GM21825 (cell line): ENCODE data around the gene BDKRB1.

Source experiments
- ATAC-seq: cut with Tn5 transposase; IDR thresholded peaks from one replicate; pipeline ENCODE4 v1.9.1; 2021; ENCODE audit warnings: mild to moderate bottlenecking, moderate library complexity; ENCODE audit not compliant: unreplicated experiment

The BDKRB1 gene

DNA sequence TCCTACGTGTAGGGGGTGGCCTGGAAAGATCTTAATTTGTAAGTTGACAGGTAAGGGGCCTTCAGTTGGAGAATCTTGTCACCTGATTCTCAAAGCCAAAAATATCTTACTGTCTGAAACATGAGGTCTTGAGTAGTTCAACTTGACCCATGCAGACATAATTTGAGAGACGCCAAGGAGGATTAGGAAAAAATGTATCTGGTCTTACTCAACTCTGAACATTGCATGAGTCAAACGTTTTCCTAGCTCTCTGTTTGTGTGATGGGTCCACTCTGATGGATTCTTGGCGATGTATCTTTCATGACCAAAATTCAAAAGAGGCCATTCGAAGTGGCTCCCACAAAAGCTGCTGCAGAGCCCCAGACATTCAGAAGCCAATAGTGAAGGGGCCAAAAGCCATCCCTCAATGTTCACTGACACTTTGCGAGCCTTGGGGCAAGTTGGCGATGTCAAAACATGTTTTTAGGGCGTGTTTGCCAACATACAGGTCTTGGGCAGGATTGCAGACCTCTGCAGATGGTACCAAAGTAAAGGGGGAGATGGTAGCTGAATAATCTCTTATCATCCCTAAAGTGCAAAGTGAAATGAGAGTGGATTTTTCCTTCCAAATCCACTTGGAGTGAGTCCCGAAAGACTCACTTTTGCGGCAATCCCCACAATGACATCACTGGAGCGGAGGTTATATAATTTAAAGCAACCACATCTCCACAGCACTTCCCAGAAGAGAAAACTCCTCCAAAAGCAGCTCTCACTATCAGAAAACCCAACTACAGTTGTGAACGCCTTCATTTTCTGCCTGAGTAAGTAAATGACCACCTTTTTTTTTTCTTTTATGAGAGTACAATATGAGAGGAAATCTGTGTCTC is at the start of gene BDKRB1:
TSS of gene BDKRB1 (plus strand) at position 710 of the 866 bp plus-strand sequence. CDS start 7,473 bp downstream, outside the sequence.
- ATAC-seq: no peak

DNA sequence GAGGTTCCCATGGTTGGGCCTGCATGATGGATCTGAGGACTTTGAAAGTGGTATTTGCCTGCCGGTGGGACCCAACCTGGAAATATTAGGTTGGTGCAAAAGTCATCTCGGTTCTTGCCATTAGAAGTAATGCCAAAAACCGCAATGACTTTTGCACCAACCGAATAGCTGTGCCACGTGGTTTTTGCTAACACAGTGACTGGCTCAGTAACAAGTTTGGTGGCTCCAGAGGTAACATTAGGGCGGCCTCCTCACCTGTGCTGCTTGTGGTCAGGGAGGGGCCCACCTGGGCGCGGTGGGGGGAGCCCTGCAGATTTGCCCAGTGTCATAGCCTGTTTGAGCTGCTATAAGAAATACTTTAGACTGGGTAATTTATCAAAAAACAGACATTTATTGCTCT is 49.5 kb upstream of the BDKRB1 start:
- ATAC-seq: no peak

DNA sequence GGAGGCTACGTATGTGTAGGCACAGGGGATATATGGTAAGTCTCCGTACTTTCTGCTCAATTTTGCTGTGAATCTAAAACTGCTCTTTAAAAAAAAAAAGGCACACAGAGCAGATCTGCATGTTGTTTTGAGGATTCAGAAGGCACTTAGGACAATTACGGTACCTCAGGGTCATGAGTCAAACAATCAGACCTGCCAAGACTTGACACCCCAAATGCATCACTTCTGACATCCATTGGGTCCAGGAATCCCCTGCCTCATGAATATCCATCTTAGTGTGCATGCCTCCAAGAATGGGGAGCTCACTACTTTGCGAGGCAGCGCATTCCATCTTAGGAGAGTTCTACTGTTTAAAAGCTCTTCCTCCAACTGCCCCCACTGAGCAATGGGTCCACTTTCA is 48.3 kb upstream of the BDKRB1 start:
- ATAC-seq: no peak

DNA sequence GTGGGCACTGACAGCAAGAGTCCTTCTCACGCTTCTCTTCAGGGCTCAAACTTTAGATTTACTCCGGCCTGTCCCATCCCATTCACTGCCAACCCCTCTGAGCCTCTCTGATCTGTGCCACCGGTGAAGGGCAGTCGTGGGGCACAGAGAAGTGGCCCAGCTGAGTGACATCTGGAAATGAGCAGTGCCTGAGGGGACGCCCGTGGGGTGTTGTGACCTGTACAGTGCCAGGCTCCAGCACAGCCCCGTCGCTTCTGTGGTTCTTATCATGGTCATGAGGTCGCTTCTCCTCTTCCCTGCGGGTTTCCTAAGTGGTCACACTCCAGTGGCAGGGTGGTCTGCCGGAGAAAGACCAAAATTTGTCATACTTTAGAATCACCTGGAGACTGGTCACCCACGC is 47.3 kb upstream of the BDKRB1 start:
- no peak for ATAC-seq

DNA sequence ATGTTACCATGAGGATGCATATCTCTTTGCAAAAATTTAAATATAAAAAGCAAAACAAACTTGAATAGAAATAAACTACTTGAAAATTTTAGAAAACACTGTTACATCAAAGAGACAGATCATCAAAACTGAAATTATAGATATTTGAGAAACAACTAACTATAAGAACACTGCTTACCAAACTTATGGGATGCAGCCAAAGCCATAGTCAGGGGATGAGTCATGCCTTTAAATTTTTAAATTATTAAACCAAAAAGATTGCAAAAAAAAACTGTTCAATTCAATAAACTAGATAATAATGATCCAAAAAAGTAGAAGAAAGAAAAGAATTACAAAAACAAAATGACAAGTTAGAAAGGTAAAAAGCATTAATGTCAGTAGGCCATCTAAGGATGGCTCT is 43.9 kb upstream of the BDKRB1 start:
- no peak for ATAC-seq

DNA sequence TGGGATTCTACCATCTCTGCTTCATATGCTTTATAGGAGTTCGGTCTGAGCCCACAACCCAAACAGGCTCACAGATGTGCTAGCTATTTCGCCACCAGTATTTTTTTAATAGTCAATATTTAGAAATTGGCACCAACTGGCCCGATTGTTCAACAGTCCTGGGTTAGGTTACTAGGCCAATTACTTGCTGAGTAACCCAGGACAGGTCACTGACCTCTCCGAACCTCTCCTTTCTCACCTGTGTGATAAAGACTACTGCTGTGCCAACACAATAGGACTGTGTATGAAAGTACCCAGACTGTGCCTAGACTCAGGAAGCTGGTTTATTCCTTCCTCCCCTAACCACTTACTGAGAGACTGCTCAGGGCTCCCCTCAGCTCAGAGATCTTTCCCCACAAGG is 43.1 kb upstream of the BDKRB1 start:
- no peak for ATAC-seq

DNA sequence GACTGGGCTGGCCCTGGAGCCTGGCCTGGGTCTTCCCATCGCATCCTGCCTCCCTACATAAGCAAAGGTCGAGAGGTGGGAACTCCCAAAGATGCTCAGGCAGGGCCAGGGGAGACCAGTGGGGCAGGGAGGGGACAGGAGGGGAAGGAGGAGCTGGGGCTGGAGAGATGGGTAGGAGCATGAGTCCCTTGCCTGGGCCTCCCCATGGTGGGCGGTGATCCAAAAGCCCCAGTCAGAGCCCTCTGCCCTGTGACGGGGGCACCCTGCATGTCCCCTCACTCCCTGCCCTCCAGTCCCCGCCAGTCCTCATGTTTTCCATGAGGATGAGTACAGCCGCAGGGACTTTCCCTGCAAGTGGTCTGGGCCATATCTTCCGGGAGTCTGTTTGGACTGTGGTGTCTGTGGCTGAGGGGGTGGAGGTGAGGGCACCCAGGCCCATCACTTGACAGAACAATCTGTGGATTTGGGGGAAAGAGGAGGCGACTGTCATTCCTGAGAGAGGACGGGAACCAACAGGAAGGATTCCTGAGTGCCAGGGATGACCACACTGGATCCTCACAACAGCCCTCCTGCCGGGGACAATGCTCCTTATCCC is 42.0 kb upstream of the BDKRB1 start:
- ATAC-seq: no peak

DNA sequence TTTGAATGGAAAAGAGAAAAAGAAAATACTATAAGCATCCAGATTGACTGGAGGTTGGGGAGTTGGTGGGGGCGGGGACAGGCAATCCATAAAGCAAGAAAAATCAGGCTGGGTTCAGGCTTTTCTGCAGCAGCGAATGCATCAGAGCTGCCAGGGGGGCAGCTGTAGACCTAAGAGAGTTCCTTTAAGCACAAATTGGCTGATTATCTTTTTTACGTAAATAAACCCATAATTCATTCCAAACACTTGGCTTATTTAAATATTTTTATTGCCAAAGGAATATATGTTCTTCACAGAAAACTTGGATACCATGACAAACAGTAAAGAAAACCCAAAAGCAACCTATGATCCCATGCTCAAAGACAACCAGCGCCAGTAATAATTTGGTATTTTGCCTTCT is 41.2 kb upstream of the BDKRB1 start:
- ATAC-seq: no peak

DNA sequence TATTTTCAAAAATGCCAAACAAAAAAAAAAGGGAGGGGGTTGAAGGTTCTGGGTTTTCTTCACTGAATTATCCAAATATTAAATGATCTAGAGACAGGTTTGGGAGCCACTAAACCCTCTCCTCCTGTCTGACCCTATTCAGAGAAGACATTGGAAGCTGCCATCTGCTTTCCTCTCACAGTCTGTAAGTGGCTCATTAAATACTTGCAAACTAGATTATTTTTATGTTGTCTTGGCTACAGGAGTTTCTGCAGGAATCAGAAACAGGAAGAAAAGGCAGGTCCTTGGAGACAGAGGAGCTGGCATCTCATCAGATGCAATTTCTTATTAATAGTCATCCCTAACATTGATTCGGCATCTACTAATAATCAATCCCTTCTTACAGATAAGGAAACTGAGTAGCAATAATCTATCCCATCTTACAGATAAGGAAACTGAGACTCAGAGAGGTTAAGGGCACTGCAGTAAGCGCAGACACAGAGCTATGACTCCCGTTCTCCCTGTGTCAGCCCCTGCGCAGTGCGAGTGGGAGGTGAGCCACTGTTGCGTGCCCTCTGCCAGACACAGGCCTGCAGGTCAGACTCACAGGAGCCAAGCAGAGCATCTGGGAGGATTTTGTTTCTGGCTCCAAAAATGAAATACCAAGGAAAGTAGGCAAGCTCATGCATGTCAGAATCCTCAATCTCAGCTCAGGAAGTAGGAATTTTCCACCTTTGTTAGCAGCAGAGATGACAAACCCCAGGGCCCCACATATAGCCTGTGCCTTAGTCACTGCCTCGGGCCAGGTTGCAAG is 40.4 kb upstream of the BDKRB1 start:
- no peak for ATAC-seq

DNA sequence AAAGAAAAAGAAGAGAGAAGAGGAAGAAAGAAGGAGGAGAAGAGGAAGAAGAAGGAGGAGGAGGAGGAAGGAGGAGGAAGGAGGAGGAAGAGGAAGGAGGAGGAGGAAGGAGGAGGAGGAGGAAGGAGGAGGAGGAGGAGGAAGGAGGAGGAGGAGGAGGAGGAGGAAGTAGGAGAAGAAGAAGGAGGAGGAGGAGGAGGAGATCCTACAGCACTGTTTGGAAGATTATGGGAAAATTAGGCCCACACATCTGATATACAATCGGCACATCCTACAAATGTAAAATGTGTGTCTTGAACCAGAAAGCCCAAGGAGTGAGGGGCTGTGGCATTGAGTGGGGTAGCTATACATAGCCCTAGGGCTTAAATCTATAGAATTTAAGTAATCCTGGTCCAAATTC is 39.4 kb upstream of the BDKRB1 start:
- ATAC-seq: no peak

DNA sequence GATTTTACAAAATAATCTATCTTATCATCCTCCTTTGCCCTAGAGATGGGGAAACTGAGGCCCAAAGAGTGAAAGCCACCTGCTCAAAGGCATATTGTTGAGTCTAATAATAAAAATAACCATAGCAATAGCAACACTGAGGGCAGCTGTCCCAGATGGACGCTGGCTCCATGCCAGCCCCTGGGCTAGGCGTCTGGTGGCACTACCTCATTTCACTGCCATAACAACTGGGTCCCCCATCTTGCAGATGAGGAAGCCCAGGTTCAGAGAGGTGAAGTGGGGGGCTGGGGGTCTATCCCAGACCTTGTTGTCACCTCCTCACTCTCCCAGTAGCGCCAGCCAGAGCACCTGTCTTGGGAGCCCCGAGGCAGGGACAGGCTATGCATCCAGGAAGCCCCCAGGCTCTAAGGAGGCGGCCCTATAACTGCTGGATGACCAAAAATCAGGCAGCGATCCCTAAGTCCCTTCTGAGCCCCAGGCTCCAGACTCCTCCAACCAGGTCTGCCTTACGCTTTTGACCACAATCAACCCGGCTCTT is 38.6 kb upstream of the BDKRB1 start:
- ATAC-seq: no peak

DNA sequence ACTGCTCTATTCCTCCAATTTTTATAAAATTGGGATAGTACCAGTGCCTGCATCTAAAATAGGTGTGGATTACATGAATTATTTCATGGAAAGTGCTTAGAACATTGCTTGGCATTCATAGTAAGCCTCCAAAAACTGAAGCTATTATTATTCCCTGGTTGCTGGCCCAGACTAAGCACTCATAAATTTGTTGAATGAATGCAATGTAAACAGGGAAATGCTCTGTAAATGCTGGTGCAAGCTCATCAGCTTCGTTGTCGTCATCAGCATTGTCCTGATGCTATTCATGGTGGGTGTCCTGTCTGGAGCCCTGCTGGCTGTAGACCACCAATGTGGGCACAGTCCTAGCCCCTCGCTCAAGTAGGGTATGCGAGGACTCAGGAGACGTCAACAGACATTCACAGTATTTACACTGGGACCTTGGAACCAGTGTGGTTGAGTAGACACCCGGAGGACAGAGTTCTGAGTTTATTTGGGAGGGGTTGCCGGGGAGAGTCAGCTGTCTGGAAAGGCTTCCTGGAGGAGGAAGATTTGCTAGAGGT is 34.8 kb upstream of the BDKRB1 start:
- ATAC-seq: no peak

DNA sequence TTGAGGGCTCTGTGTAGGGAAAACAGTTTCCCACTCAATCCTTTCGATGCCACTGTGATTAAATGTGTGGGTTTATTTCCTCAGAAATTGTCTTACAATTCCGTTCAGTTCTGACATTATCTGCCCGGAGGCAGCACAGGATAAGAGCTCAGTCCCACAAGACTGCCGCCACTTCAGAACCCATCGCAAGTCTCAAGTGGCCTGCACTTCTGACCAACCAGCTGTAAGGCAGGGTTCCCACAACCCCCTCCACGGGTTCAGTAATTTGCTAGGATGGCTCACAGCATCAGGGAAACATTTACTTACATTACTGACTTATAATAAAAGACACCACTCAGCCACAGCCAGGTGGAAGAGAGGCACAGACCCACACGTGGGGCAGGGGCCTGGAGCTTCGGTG is 34.2 kb upstream of the BDKRB1 start:
- no peak for ATAC-seq

DNA sequence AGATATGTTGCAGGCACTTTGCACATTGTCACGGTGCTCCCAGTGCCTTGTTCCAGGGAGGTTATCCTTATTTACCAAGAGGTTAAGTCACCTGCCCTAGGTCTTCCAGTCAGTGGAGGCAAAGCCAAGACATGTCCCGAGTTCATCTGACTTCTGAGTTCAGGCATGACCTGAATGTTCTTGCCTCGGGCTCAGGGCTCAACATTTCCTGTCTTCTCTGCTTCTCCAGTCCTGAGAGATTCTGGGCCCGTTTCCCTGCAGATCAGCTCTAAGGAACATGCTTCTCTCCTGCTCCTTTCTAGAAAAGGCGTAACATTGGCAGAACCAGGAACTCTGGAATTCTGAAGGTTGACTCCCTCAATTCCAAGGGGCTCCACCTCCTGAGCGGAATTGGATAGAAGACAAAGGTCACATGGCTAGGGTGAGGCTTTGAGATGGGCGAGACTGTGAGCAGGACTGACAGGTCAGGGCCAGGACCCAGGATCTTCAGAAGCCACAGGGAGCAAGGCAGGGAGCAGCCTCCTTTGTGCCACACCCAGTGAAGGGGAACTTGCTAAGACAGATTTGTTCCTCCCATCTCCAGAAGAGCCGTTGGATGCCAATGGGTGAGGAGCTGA is 31.4 kb upstream of the BDKRB1 start:
- ATAC-seq: no peak

DNA sequence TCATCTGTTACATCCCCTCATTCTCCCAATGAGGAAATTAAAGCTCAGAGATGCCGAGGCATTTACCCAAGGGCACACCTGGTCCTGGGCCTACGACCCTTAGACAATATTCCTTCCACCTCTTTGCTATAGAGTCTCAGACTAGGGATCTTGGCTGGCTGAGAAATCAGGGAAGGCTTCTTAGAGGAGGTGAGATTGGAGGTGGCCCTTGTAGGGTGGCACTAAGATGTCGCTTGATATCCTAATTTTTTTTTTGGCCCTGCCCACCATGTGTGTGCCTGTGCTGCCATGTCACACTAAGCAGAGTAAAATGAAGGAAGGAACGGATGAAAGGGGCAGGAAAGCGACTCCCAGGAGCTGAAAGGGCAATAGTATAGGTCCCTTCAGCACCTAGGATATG is 30.8 kb upstream of the BDKRB1 start:
- no peak for ATAC-seq

DNA sequence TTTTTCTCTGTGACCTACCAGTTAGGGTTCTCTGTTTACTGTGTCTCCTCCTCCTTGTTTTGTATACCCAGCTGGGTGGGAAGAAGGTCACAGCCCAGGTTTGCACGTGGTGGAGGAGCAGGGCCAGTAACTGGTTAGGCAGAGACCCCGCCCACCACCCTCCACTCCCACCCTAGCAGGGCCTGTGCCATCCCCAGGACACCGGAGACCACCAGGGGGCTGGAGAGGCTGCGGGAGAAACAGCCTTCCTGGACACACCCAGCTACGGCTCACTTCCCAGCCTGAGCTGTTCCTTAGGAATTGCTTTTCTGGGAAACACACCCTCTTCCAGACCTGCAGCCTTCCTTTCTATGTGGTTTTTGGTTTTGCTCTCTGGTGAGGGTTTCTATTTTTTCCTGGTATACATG is 30.3 kb upstream of the BDKRB1 start:
- ATAC-seq: no peak

DNA sequence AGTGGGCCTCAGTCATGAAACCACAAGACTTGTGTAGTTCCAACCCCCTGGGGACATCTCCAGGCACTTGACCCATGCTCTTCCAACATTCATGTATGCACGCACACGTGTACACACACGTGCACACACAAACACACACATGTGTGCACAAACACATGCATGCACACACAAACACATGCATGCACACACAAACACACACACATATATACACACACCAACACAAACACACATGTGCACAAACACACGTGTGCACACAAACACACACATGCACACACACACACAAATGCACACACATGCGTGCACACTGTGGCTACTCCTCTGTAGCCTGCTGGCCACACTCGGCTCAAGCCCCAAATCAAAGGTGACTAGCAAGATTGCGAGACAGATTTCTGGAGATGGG is 28.6 kb upstream of the BDKRB1 start:
- no peak for ATAC-seq

DNA sequence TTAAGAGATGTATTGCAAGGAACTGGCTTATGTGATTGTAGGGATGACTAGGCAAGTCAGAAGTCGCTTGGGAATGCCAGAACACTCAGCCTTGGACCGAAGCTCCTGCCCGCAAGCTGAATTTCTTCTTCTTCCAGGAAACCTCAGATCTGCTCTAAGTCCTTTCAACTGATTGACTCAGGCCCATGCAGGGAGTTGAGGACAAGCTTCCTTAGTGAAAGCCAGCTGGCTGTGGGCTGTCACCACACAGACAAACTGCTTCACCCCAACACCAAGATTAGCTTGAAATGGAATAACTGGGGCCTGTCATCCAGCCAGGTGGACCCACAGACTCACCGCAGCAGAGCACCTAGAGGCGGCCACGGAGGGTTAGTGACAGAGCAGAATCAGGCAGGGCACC is 26.7 kb upstream of the BDKRB1 start:
- no peak for ATAC-seq

DNA sequence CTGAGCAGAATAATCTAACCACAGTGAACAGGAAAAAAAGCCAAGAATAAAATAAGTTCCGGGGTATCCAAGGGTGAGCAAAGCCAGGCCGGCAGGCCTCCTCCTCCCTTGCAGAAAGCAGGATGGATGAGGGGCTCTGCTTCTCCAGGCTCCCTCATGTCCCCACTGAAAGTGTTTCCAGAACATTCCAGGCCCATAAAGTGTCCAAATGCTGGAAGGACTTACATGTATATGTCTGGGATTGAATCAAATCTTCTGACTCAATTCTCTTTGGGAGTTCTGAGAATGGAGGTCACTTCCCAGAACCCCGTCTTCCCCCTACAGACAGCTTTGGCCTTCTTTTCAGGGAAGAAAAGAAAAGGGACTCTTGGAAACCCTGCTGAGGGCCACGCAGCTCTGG is 25.0 kb upstream of the BDKRB1 start:
- no peak for ATAC-seq

DNA sequence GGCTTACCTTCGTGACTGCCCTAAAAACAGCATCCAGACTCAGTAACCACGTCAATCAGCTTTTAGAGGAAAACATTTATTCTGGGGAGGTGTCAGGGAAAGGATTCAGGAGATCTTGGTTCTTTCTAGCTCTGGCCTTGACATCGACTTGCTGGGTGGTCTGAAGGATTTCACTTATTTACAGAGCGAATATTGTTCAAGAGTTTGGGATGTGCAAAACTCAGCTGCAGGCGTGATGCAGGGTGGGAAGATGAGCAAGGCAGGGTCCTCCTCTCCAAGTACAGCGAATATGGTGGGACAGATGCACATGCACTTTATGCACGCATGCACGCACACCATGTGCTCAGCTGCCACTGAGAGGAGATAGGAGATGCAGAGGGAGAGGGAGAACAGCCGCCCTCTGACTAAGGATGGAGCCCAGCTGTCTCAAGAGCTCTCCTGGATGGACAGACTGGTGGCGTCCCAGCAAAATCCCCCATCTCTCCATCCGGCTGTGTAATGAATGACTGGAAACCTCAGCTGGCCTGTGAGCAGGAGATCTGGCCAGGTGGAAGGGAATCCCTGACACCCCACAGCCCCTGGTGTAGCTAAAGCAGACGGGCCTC is 24.4 kb upstream of the BDKRB1 start:
- ATAC-seq: no peak
